HG03378 (cell line): ENCODE data around the gene INF2.

Source experiments
- ATAC-seq: cut with Tn5 transposase; IDR thresholded peaks from one replicate; pipeline ENCODE4 v1.9.1; 2021; ENCODE audit warnings: mild to moderate bottlenecking, moderate library complexity; ENCODE audit not compliant: unreplicated experiment

The INF2 gene

GRCh38 chr14:104767634-104767918 is 78.2 kb downstream of the INF2 start:
- no peak for ATAC-seq

GRCh38 chr14:104768437-104769323 is 79.3 kb downstream of the INF2 start:
- ATAC-seq, result no peak

GRCh38 chr14:104769324-104770071 is 80.1 kb downstream of the INF2 start:
- ATAC-seq, result no peak

DNA sequence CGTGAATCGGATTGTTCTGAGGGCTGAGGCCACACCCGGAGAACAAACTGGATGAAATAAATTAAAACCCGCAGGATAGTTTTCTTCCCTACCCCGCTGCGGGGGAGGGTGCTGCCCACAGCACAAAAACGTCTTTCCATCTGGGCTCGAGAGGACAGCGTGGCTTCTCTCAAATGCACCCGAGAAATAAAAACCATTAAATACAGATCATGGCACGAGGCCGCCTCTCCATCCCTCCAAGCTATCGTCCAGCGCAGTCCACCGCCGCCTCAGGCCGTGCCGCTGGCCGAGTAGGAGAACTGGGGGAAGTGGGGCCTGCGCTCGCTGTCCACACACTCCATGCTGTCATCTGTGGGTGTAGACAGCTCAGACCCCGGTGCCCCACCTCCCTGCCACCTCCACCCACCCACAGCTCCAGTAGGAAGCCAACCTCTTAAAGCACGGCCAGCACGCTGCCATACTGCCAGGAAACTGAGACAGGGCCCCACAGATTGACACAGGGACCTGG is 80.7 kb downstream of the INF2 start:
- no peak for ATAC-seq

GRCh38 chr14:104770851-104771272 is 81.4 kb downstream of the INF2 start:
- ATAC-seq, result no peak

DNA sequence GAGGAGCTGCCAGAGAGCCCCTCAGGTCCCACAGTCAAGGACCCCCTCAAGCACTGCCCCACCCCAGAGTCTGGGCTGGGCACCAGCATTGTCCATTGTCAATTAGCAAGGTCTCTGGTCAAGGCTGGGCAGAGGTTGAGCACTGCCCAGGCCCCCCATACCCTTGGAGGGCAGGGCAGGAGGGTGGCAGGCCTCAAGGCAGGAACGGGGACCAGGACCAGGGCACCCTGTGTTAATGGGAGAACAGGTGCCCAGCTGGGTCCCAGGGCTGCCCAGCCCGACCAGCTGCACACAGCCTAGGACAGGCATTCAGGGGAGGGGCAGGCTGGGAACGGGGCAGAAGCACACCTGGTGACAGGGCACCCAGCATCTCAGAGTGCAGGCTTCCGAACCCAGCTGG is 82.0 kb downstream of the INF2 start:
- ATAC-seq, result no peak
